Esophagus (tissue), 2 donors: ENCODE data around the gene VSIR. TPM values are rescaled to one million over a fixed set of nuclear protein-coding genes. Genes with fewer than 3 reads are reported as not detected.

Experiments used
- H3K27ac ChIP-seq, 2 donors: one replicate each; pipeline ENCODE4 v1.5.1; 2013; ENCODE audit warnings: low read depth in 2 of 2, mild to moderate bottlenecking in 2 of 2, inconsistent platforms in 1 of 2, low read length in 1 of 2, moderate library complexity in 1 of 2
- H3K27me3 ChIP-seq, 2 donors: one replicate each; pipeline ENCODE4 v1.6.1; 2013; ENCODE audit warnings: low read length in 2 of 2, control low read depth in 1 of 2, mild to moderate bottlenecking in 1 of 2; ENCODE audit not compliant: insufficient read depth in 2 of 2, control insufficient read depth in 1 of 2
- H3K36me3 ChIP-seq, 2 donors: one replicate each; pipeline ENCODE4 v1.6.1; 2013; ENCODE audit warnings: low read length in 1 of 2; ENCODE audit not compliant: control insufficient read depth in 2 of 2, insufficient read depth in 2 of 2
- H3K4me1 ChIP-seq, 2 donors: one replicate each; pipeline ENCODE4 v1.6.1; 2013; ENCODE audit warnings: low read length in 1 of 2; ENCODE audit not compliant: control insufficient read depth in 2 of 2, insufficient read depth in 2 of 2
- H3K4me3 ChIP-seq, 2 donors: one replicate each; pipeline ENCODE4 v1.5.1; 2013; ENCODE audit warnings: low read length in 2 of 2, mild to moderate bottlenecking in 2 of 2, low read depth in 1 of 2, moderate library complexity in 1 of 2
- H3K9me3 ChIP-seq, 2 donors: one replicate each; pipeline ENCODE4 v1.6.1; 2013; ENCODE audit warnings: mild to moderate bottlenecking in 2 of 2, low read depth in 1 of 2, low read length in 1 of 2, moderate library complexity in 1 of 2; ENCODE audit not compliant: control insufficient read depth in 2 of 2, insufficient read depth in 1 of 2
- WGBS, 2 donors: extraction: QIAGEN DNeasy Blood & Tissue Kit; methylation state at CpG; one replicate each; pipeline ENCODE4 v1.1.7; 2013; 5-methylcytosine and 5-hydroxymethylcytosine counted together
- polyA plus RNA-seq, 2 donors: library from polyadenylated mRNA; stranded (reverse); fragments of 200-250 nt; gene quantifications; one replicate each; pipeline ENCODE4 v1.2.3, GENCODE V29; 2013
- donor health status: healthy with polysubstance abuse.
- donor health status: Bipolar disorder and iron deficiency.

Gene VSIR
- polyA plus RNA-seq, 2 donors = 26.6 to 41.9 TPM

- WGBS, 2 donors = 89 to 91% methylated on average over 1 of the region's 1 CpG
- Histone ChIP-seq H3K27ac (no peak overlapping the region), H3K36me3 (no peaks in the 10 kb centered on the region), H3K9me3 (no peaks in the 10 kb centered on the region), H3K4me3 (no peak overlapping the region), H3K27me3 (no peaks in the 10 kb centered on the region), H3K4me1 (peaks cover 24 to 53% of the 10 kb centered on the region in 2 donors)
These were observed 29.5 kb downstream of the VSIR start for GRCh38 chr10:71743866-71744265.

GRCh38 chr10:71743089-71743838 lies 30.1 kb downstream of the VSIR start:
- H3K9me3 ChIP-seq = no peaks in the 10 kb centered on the region
- H3K4me3 ChIP-seq = no peak overlapping the region
- WGBS, 2 donors = 85 to 87% methylated on average over 4 of the region's 4 CpGs
- no peak overlapping the region for H3K27ac ChIP-seq
- peaks cover 24 to 53% of the 10 kb centered on the region in 2 donors for H3K4me1 ChIP-seq
- H3K36me3 ChIP-seq = no peaks in the 10 kb centered on the region
- H3K27me3 ChIP-seq = no peaks in the 10 kb centered on the region

- Histone ChIP-seq H3K36me3 (no peaks in the 10 kb centered on the region), H3K27ac (peak overlapping the region in 1 of 2 donors; percentile 58), H3K9me3 (no peaks in the 10 kb centered on the region), H3K4me3 (no peak overlapping the region), H3K4me1 (peaks cover 18 to 52% of the 10 kb centered on the region in 2 donors), H3K27me3 (no peaks in the 10 kb centered on the region)
- 72 to 76% methylated on average over 10 of the region's 10 CpGs for WGBS, 2 donors
These were observed 30.8 kb downstream of the VSIR start for GRCh38 chr10:71742301-71743088.

- H3K4me1 ChIP-seq = peaks cover 14 to 51% of the 10 kb centered on the region in 2 donors
- no peaks in the 10 kb centered on the region for H3K9me3 ChIP-seq
- no peaks in the 10 kb centered on the region for H3K36me3 ChIP-seq
- no peak overlapping the region for H3K27ac ChIP-seq
- 96% methylated on average over 20 of the region's 20 CpGs for WGBS, 2 donors
- H3K27me3 ChIP-seq = no peaks in the 10 kb centered on the region
- no peak overlapping the region for H3K4me3 ChIP-seq
These were observed 31.6 kb downstream of the VSIR start for GRCh38 chr10:71741671-71742070.

- WGBS, 2 donors = 67 to 76% methylated on average over 4 of the region's 4 CpGs
- H3K27me3 ChIP-seq = no peaks in the 10 kb centered on the region
- H3K36me3 ChIP-seq = no peaks in the 10 kb centered on the region
- H3K4me1 ChIP-seq = peaks cover 11 to 51% of the 10 kb centered on the region in 2 donors
- H3K4me3 ChIP-seq = no peak overlapping the region
- H3K9me3 ChIP-seq = no peaks in the 10 kb centered on the region
- H3K27ac ChIP-seq = no peak overlapping the region
These were observed 32.3 kb downstream of the VSIR start for GRCh38 chr10:71741029-71741428.

GRCh38 chr10:71740069-71740653 lies 33.2 kb downstream of the VSIR start:
- H3K27ac ChIP-seq = peak overlapping the region; percentile 22 to 66
- peaks cover 11 to 58% of the 10 kb centered on the region in 2 donors for H3K4me1 ChIP-seq
- 32 to 45% methylated on average over 9 of the region's 9 CpGs for WGBS, 2 donors

GRCh38 chr10:71739358-71739900 lies 33.9 kb downstream of the VSIR start:
- H3K9me3 ChIP-seq = no peaks in the 10 kb centered on the region
- WGBS, 2 donors = 93 to 94% methylated on average over 8 of the region's 8 CpGs
- H3K36me3 ChIP-seq = no peaks in the 10 kb centered on the region
- H3K27me3 ChIP-seq = no peaks in the 10 kb centered on the region
- no peak overlapping the region for H3K4me3 ChIP-seq
- peaks cover 11 to 60% of the 10 kb centered on the region in 2 donors for H3K4me1 ChIP-seq
- H3K27ac ChIP-seq = peak overlapping the region in 1 of 2 donors; percentile 43

More at GRCh38 chr10:71740069-71740653, 33.2 kb downstream of the VSIR start:
- H3K4me3 ChIP-seq = no peak overlapping the region
- H3K36me3 ChIP-seq = no peaks in the 10 kb centered on the region
- no peaks in the 10 kb centered on the region for H3K27me3 ChIP-seq
- no peaks in the 10 kb centered on the region for H3K9me3 ChIP-seq

- no peaks in the 10 kb centered on the region for H3K36me3 ChIP-seq
- H3K4me1 ChIP-seq = peaks cover 11 to 61% of the 10 kb centered on the region in 2 donors
- no peaks in the 10 kb centered on the region for H3K27me3 ChIP-seq
- peak overlapping the region; percentile 85 to 86 for H3K27ac ChIP-seq
- no peak overlapping the region for H3K4me3 ChIP-seq
- WGBS, 2 donors = 59 to 61% methylated on average over 3 of the region's 3 CpGs
- no peaks in the 10 kb centered on the region for H3K9me3 ChIP-seq
These were observed 35.5 kb downstream of the VSIR start for GRCh38 chr10:71737834-71738197.

GRCh38 chr10:71737001-71737833 lies 36.1 kb downstream of the VSIR start:
- WGBS, 2 donors = 60 to 61% methylated on average over 12 of the region's 12 CpGs
- Histone ChIP-seq H3K9me3 (no peaks in the 10 kb centered on the region), H3K36me3 (no peaks in the 10 kb centered on the region), H3K27me3 (no peaks in the 10 kb centered on the region), H3K4me1 (peaks cover 11 to 59% of the 10 kb centered on the region in 2 donors), H3K4me3 (no peak overlapping the region), H3K27ac (peak overlapping the region; percentile 85 to 86)
